GM21737 (cell line): ENCODE measurements around the gene IGF2R.
"Not testable (repeated sequence)": the region's sequence is repeated elsewhere in the genome, so short reads cannot be mapped to it uniquely, and the experiment has no call there.

ENCODE experiments used
- ATAC-seq: cut with Tn5 transposase; IDR thresholded peaks from one replicate; pipeline ENCODE4 v1.9.1; 2021; ENCODE audit warnings: mild to moderate bottlenecking, moderate library complexity; ENCODE audit not compliant: unreplicated experiment

IGF2R gene

GRCh38 chr6:160133441-160134336 is 164.8 kb downstream of the IGF2R start:
- no peak for ATAC-seq

- ATAC-seq, result not testable (repeated sequence)
Measured at GRCh38 chr6:160134337-160134751, 165.5 kb downstream of the IGF2R start.

- ATAC-seq, result no peak
Measured at GRCh38 chr6:160134779-160135547, 166.1 kb downstream of the IGF2R start.

GRCh38 chr6:160135907-160136655 is 167.2 kb downstream of the IGF2R start:
- no peak for ATAC-seq

- no peak for ATAC-seq
Measured at GRCh38 chr6:160137130-160137988, 168.5 kb downstream of the IGF2R start.

GRCh38 chr6:160137989-160138835 is 169.3 kb downstream of the IGF2R start:
- no peak for ATAC-seq

- ATAC-seq, result no peak
Measured at GRCh38 chr6:160138839-160139419, 170.0 kb downstream of the IGF2R start.

GRCh38 chr6:160139420-160139851 is 170.6 kb downstream of the IGF2R start:
- no peak for ATAC-seq

GRCh38 chr6:160140493-160140892 is 171.6 kb downstream of the IGF2R start:
- ATAC-seq, result not testable (repeated sequence)

- ATAC-seq, result no peak
Measured at GRCh38 chr6:160141001-160141726, 172.3 kb downstream of the IGF2R start.

GRCh38 chr6:160142115-160142715 is 173.3 kb downstream of the IGF2R start:
- ATAC-seq, result no peak

GRCh38 chr6:160146454-160147145 is 177.7 kb downstream of the IGF2R start:
- no peak for ATAC-seq

GRCh38 chr6:160147146-160147536 is 178.3 kb downstream of the IGF2R start:
- no peak for ATAC-seq

GRCh38 chr6:160154471-160154870 is 185.6 kb downstream of the IGF2R start:
- no peak for ATAC-seq

GRCh38 chr6:160156842-160157241 is 188.0 kb downstream of the IGF2R start:
- no peak for ATAC-seq

- no peak for ATAC-seq
Measured at GRCh38 chr6:160160450-160160849, 191.6 kb downstream of the IGF2R start.
